ENCODE data around the gene TBPL2. TPM values are rescaled to one million over a fixed set of nuclear protein-coding genes. Genes with fewer than 3 reads are reported as not detected.

The TBPL2 gene
- not detected in 5 replicates for total RNA-seq (2022; extraction: Qiagen RNA extraction; ENCODE audit: low read depth)

GRCh38 chr14:55440385-55440784, at the start of gene TBPL2:
TSS of gene TBPL2 (minus strand) at chr14:55440616. CDS start at chr14:55440449, 167 bp downstream.

GRCh38 chr14:55411426-55412389, 28.7 kb downstream of the TBPL2 start, which contains the start of gene ATG14:
TSS of gene ATG14 (minus strand) at chr14:55411830. CDS start at chr14:55411822, 8 bp downstream.

Other genes starting within 250 kb of the TBPL2 start
- 25.5 to 43.4 TPM (median 33.1 TPM) in 5 replicates for gene DLGAP5, start 249.0 kb downstream of the TBPL2 start, total RNA-seq (2022; extraction: Qiagen RNA extraction; ENCODE audit: low read depth)
- gene FBXO34, start 169.2 kb downstream of the TBPL2 start, total RNA-seq (2022; extraction: Qiagen RNA extraction; ENCODE audit: low read depth): 11.0 to 15.0 TPM (median 14.7 TPM) in 5 replicates
- gene ATG14, start 28.8 kb downstream of the TBPL2 start, total RNA-seq (2022; extraction: Qiagen RNA extraction; ENCODE audit: low read depth): 3.6 to 5.8 TPM (median 5.1 TPM) in 5 replicates
- 103 to 172 TPM (median 110 TPM) in 5 replicates for gene KTN1, start 139.6 kb upstream of the TBPL2 start, total RNA-seq (2022; extraction: Qiagen RNA extraction; ENCODE audit: low read depth)